ENCODE results near the gene RTF2.
"Not testable (repeated sequence)": the region's sequence is repeated elsewhere in the genome, so short reads cannot be mapped to it uniquely, and the experiment has no call there.

The RTF2 gene

DNA sequence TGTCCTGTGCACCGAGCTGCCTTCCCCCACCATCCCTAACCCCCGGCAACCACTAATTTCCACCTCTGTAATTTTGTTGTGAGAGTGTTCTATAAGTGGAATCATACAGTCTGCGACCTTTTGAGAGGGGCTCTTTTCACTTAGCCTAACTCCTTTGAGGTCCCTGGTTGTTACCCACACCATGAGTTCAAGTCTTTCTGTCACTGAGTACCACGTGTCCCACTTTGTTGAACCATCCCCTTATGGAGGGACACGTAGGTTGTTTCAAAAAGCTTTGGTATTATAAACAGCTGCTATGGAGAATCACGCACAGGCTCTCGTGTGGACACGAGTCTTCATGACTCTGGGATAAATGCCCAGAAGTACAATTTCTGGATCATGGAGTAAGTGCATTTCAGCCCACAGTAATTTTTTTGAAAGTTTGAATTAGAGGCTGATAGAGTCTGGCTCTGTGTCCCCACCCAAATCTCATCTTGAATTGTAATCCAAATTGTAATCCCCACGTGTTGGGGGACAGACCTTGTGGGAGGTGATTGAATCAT, 74.1 kb downstream of the RTF2 start:
- no peak for DNase-seq (ENCODE audit: low read depth in 2 of 2)

GRCh38 chr20:56551571-56551970, 83.1 kb downstream of the RTF2 start:
- DNase-seq (ENCODE audit: low read depth in 2 of 2): no peak

- DNase-seq (ENCODE audit: low read depth in 2 of 2): no peak
Measured at GRCh38 chr20:56552911-56553629, 84.6 kb downstream of the RTF2 start.

DNA sequence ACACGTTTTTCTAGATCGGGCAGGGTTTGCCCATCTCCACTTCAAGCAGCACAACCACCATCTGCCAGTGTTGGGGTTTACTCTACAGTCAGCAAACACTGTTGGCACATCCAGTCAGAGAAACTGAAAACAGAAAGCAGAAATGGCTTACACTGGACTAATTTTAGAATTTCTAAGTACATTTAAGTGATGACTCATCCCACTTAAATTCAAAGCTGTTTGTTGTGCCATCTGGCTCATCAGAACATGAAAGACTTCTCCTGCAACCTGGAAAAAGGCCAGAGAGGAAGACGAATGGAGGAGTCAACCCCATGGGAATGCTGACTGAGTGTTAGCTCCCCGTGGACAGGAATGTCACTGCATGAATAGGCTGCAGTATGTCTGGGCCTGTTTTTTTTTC, 86.4 kb downstream of the RTF2 start:
- no peak for DNase-seq (ENCODE audit: low read depth in 2 of 2)

- DNase-seq (ENCODE audit: low read depth in 2 of 2): no peak
Measured at GRCh38 chr20:56558968-56559367, 90.5 kb downstream of the RTF2 start.

DNA sequence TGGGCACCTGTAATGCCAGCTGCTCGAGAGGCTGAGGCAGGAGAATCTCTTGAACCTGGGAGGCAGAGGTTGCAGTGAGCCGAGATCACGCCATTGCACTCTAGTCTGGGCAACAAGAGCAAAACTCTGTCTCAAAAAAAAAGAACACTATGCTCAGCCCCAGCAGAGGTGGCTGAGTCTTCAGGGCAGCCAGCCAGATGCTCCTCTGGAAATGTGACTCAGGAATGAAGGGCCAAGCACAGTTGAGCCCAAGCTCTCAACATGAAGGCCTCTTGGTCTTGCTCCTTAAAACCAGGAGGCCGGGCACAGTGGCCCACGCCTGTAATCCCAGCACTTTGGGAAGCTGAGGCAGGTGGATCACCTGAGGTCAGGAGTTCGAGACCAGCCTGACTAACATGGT, 96.1 kb downstream of the RTF2 start:
- DNase-seq (ENCODE audit: low read depth in 2 of 2): not testable (repeated sequence)

GRCh38 chr20:56565511-56565910, 97.1 kb downstream of the RTF2 start:
- DNase-seq (ENCODE audit: low read depth in 2 of 2): no peak

DNA sequence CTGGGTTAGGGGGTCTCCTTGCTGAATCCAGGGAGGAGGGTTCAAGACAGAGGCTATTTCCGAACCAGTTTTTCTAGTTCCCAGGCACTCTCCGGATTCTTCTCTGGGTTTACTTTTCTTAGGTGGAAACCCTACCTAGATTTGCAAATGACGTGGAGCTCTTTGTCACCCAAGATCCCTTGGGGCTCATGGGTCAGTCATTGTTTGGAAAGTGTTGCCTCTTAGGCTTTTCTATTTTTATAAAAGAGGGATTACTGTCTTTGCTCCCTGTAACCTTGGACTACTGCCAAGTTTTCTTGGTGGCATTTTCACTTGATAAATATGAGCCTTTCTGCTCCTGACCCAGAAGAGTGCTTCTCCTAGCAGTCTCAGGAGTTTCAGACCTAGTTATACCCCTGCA, 98.2 kb downstream of the RTF2 start:
- DNase-seq (ENCODE audit: low read depth in 2 of 2): no peak
